ENCODE results near the gene RASA1. TPM values are rescaled to one million over a fixed set of nuclear protein-coding genes. Genes with fewer than 3 reads are reported as not detected.

Gene RASA1
- total RNA-seq, 4 donors from 2014 or later = 22.3 to 33.3 (median 28.2) TPM

- no peaks in the 10 kb centered on the region for H3K9me3 ChIP-seq
- intact Hi-C loops (cut with DNase I; ENCODE audit: low total_unique reads) = no loop called here
- no peak overlapping the region for H3K27ac ChIP-seq
- in situ Hi-C loops (cut with MboI; ENCODE audit: low pct_ligation_motif_present in 1 of 4, low pct_unique_long_range_greater_than_20kb in 1 of 4, low sequenced_read_pairs in 3 of 4) = no loop called here
- no peak overlapping the region for H3K4me3 ChIP-seq
- no peak for DNase-seq
- TF ChIP-seq POLR2A (IDR thresholded peaks at IDR 0.05) (no peak), CTCF (IDR thresholded peaks at IDR 0.05) (no peak), POLR2AphosphoS5 (IDR thresholded peaks at IDR 0.05) (no peak), EP300 (IDR thresholded peaks at IDR 0.05; ENCODE audit: low read depth) (no peak)
- no peaks in the 10 kb centered on the region for H3K27me3 ChIP-seq
- no peaks in the 10 kb centered on the region for H3K4me1 ChIP-seq
- H3K36me3 ChIP-seq = peaks cover 0 to 18% (median under 1%) of the 10 kb centered on the region in 4 donors
- 86 to 97% methylated on average over 1 of the region's 1 CpG for WGBS, 2 donors (ENCODE audit: low coverage in 1 of 2)
These were observed 86.8 kb downstream of the RASA1 start for GRCh38 chr5:87354496-87354895.

GRCh38 chr5:87359106-87359505 is 91.4 kb downstream of the RASA1 start:
- no peaks in the 10 kb centered on the region for H3K27me3 ChIP-seq
- intact Hi-C loops (cut with DNase I; ENCODE audit: low total_unique reads) = no loop called here
- no peak overlapping the region for H3K4me3 ChIP-seq
- 92 to 94% methylated on average over 2 of the region's 2 CpGs for WGBS, 2 donors (ENCODE audit: low coverage in 1 of 2)
- no peaks in the 10 kb centered on the region for H3K4me1 ChIP-seq
- H3K9me3 ChIP-seq = no peaks in the 10 kb centered on the region
- in situ Hi-C loops (cut with MboI; ENCODE audit: low pct_ligation_motif_present in 1 of 4, low pct_unique_long_range_greater_than_20kb in 1 of 4, low sequenced_read_pairs in 3 of 4) = no loop called here
- peaks cover 0 to 14% (median 4%) of the 10 kb centered on the region in 4 donors for H3K36me3 ChIP-seq
- no peak for TF ChIP-seq POLR2A (IDR thresholded peaks at IDR 0.05)
- TF ChIP-seq EP300 (IDR thresholded peaks at IDR 0.05; ENCODE audit: low read depth) = no peak
- no peak for TF ChIP-seq POLR2AphosphoS5 (IDR thresholded peaks at IDR 0.05)
- TF ChIP-seq CTCF (IDR thresholded peaks at IDR 0.05) = no peak
- no peak for DNase-seq
- no peak overlapping the region for H3K27ac ChIP-seq

GRCh38 chr5:87360132-87360531 is 92.4 kb downstream of the RASA1 start:
- Histone ChIP-seq H3K4me3 (no peak overlapping the region), H3K9me3 (no peaks in the 10 kb centered on the region), H3K36me3 (peaks cover 0 to 7% (median 3%) of the 10 kb centered on the region in 4 donors), H3K27me3 (no peaks in the 10 kb centered on the region), H3K27ac (no peak overlapping the region), H3K4me1 (no peaks in the 10 kb centered on the region)
- 96 to 99% methylated on average over 9 to 11 of the region's 11 CpGs for WGBS, 2 donors (ENCODE audit: low coverage in 1 of 2)
- intact Hi-C loops (cut with DNase I; ENCODE audit: low total_unique reads) (no loop called here), in situ Hi-C loops (cut with MboI; ENCODE audit: low pct_ligation_motif_present in 1 of 4, low pct_unique_long_range_greater_than_20kb in 1 of 4, low sequenced_read_pairs in 3 of 4) (no loop called here)
- no peak for DNase-seq
- TF ChIP-seq POLR2AphosphoS5 (IDR thresholded peaks at IDR 0.05) (no peak), CTCF (IDR thresholded peaks at IDR 0.05) (no peak), EP300 (IDR thresholded peaks at IDR 0.05; ENCODE audit: low read depth) (no peak), POLR2A (IDR thresholded peaks at IDR 0.05) (no peak)

- Histone ChIP-seq H3K27me3 (no peaks in the 10 kb centered on the region), H3K9me3 (no peaks in the 10 kb centered on the region), H3K4me3 (no peak overlapping the region), H3K36me3 (peaks cover 0 to 10% (median 3%) of the 10 kb centered on the region in 4 donors), H3K27ac (no peak overlapping the region), H3K4me1 (no peaks in the 10 kb centered on the region)
- TF ChIP-seq CTCF (IDR thresholded peaks at IDR 0.05) (no peak), EP300 (IDR thresholded peaks at IDR 0.05; ENCODE audit: low read depth) (no peak), POLR2AphosphoS5 (IDR thresholded peaks at IDR 0.05) (no peak), POLR2A (IDR thresholded peaks at IDR 0.05) (no peak)
- intact Hi-C loops (cut with DNase I; ENCODE audit: low total_unique reads) = no loop called here
- no peak for DNase-seq
- WGBS, 2 donors (ENCODE audit: low coverage in 1 of 2) = 86 to 90% methylated on average over 2 of the region's 2 CpGs
- in situ Hi-C loops (cut with MboI; ENCODE audit: low pct_ligation_motif_present in 1 of 4, low pct_unique_long_range_greater_than_20kb in 1 of 4, low sequenced_read_pairs in 3 of 4) = no loop called here
These were observed 93.4 kb downstream of the RASA1 start for GRCh38 chr5:87361031-87361445.
